ENCODE data around the gene CACNA1C. TPM values are rescaled to one million over a fixed set of nuclear protein-coding genes. Genes with fewer than 3 reads are reported as not detected.
"Not testable (repeated sequence)": the region's sequence is repeated elsewhere in the genome, so short reads cannot be mapped to it uniquely, and the experiment has no call there.

CACNA1C gene
- total RNA-seq, 3 donors from 2014 or later: 2.6 to 11.8 (median 9.5) TPM

DNA sequence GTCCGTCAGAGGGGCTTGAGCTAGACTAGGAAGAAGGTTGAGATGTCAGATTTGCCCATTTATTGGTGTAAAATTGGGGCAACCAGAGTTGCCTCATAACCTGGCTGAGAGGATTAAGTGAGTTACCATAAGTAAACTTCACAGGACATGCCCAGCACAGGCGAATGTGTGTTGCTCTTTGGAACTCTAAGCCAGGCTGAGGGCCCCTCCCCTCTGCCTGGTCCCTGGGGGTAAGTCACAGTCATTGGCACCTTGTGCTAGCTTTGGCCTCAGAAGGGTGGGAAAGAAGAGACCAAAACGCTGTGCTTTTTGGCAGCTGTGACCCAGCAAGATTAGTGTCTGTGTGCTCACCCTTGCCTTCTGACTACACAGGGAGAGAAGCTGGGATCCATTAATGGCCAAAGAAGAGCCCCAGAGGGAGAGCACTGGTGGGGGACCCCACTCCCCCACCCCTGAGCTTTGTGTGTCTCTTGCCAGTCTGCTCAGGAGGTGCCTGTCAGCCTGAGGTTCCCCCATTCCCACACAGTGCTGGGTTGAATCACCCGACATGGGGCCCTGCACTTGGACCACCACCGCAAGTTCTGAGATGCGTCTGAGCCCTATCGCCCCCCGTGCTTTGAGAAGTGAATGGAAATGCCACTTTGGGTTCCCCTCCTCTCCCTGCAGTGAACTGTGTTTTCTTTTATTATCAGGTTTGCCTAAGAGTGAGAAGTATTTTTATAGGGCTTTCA is 74.1 kb downstream of the CACNA1C start:
- H3K27ac ChIP-seq: no peak overlapping the region
- intact Hi-C loops (cut with DNase I; ENCODE audit: low total_unique reads): no loop called here
- DNase-seq (ENCODE audit: low spot score in 2 of 2): no peak

GRCh38 chr12:2129076-2129475 is 76.3 kb downstream of the CACNA1C start:
- DNase-seq (ENCODE audit: low spot score in 2 of 2): no peak
- Histone ChIP-seq H3K27ac (no peak overlapping the region), H3K27me3 (no peaks in the 10 kb centered on the region), H3K4me1 (no peaks in the 10 kb centered on the region), H3K9me3 (no peaks in the 10 kb centered on the region), H3K4me3 (no peak overlapping the region), H3K36me3 (no peaks in the 10 kb centered on the region)
- TF ChIP-seq POLR2A (IDR thresholded peaks at IDR 0.05) (no peak), POLR2AphosphoS5 (IDR thresholded peaks at IDR 0.05) (no peak)
- TF ChIP-seq, protein P1, sequence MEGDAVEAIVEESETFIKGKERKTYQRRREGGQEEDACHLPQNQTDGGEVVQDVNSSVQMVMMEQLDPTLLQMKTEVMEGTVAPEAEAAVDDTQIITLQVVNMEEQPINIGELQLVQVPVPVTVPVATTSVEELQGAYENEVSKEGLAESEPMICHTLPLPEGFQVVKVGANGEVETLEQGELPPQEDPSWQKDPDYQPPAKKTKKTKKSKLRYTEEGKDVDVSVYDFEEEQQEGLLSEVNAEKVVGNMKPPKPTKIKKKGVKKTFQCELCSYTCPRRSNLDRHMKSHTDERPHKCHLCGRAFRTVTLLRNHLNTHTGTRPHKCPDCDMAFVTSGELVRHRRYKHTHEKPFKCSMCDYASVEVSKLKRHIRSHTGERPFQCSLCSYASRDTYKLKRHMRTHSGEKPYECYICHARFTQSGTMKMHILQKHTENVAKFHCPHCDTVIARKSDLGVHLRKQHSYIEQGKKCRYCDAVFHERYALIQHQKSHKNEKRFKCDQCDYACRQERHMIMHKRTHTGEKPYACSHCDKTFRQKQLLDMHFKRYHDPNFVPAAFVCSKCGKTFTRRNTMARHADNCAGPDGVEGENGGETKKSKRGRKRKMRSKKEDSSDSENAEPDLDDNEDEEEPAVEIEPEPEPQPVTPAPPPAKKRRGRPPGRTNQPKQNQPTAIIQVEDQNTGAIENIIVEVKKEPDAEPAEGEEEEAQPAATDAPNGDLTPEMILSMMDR (IDR thresholded peaks at IDR 0.05): no peak
- intact Hi-C loops (cut with DNase I; ENCODE audit: low total_unique reads): no loop called here

More for the DNA sequence above, 74.1 kb downstream of the CACNA1C start:
- Histone ChIP-seq H3K9me3 (no peaks in the 10 kb centered on the region), H3K4me1 (no peaks in the 10 kb centered on the region), H3K27me3 (no peaks in the 10 kb centered on the region), H3K4me3 (no peak overlapping the region), H3K36me3 (no peaks in the 10 kb centered on the region)
- TF ChIP-seq POLR2AphosphoS5 (IDR thresholded peaks at IDR 0.05): no peak
- TF ChIP-seq POLR2A (IDR thresholded peaks at IDR 0.05): no peak
- TF ChIP-seq, protein P1 (IDR thresholded peaks at IDR 0.05): no peak

GRCh38 chr12:2135661-2136418 is 83.1 kb downstream of the CACNA1C start:
- intact Hi-C loops (cut with DNase I; ENCODE audit: low total_unique reads); DNase-seq (ENCODE audit: low spot score in 2 of 2); H3K27ac ChIP-seq: not testable (repeated sequence)

DNA sequence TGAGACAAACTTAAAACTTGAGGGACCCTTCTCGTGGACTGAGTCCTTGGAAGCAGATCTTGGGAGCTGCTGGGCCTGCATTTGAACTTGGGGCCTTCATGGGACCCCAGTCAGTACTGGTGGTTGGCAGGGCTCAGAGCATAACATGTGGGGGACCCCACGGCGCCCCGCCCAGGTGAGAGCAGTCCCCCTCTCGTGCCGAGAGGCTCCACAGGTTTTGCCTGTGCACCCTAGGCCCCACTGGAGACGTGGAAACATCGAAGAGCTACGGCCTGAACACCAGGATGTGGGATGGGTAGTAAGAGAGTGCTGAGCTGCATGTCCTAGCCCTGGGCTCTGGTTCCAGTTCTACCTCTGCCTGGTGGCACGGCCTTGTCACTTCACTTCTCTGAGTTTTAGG is 84.1 kb downstream of the CACNA1C start:
- Histone ChIP-seq H3K4me3 (no peak overlapping the region), H3K4me1 (no peaks in the 10 kb centered on the region), H3K27me3 (no peaks in the 10 kb centered on the region), H3K36me3 (no peaks in the 10 kb centered on the region), H3K9me3 (no peaks in the 10 kb centered on the region), H3K27ac (no peak overlapping the region)
- no peak for TF ChIP-seq POLR2A (IDR thresholded peaks at IDR 0.05)
- TF ChIP-seq, protein P1 (IDR thresholded peaks at IDR 0.05): no peak
- intact Hi-C loops (cut with DNase I; ENCODE audit: low total_unique reads): no loop called here
- DNase-seq (ENCODE audit: low spot score in 2 of 2): no peak

More at GRCh38 chr12:2135661-2136418, 83.1 kb downstream of the CACNA1C start:
- H3K36me3 ChIP-seq, H3K27me3 ChIP-seq, H3K9me3 ChIP-seq, H3K4me3 ChIP-seq, H3K4me1 ChIP-seq: not testable (repeated sequence)

DNA sequence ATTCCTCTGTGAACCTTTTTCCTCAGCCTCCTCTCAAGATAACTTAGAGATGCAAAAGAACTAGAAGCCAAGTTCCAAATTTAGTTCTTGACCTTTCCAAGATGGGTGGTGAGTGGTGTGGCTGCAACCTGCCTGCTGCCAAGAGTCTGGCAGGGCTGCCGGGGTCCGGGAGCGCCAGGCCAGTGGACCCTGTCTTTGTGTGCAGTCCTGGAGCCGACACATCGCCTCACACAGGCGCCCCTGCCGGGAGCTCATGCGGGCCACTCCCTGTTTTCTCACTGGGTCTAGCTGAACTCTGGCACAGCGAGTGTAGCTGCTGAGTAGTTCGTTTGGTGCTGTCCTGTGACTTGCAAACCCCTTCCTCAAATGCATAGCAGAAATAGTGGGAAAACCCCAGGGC is 84.9 kb downstream of the CACNA1C start:
- Histone ChIP-seq H3K27ac (no peak overlapping the region), H3K36me3 (no peaks in the 10 kb centered on the region), H3K9me3 (no peaks in the 10 kb centered on the region), H3K4me3 (no peak overlapping the region), H3K27me3 (no peaks in the 10 kb centered on the region), H3K4me1 (no peaks in the 10 kb centered on the region)
- TF ChIP-seq POLR2A (IDR thresholded peaks at IDR 0.05) (no peak), POLR2AphosphoS5 (IDR thresholded peaks at IDR 0.05) (no peak)
- TF ChIP-seq, protein P1 (IDR thresholded peaks at IDR 0.05): no peak
- DNase-seq (ENCODE audit: low spot score in 2 of 2): no peak
- intact Hi-C loops (cut with DNase I; ENCODE audit: low total_unique reads): no loop called here
